Gastrocnemius medialis (tissue), 4 donors: ENCODE measurements around the gene RBM17.

ENCODE experiments used
- CTCF ChIP-seq, 5 experiments: fragments of 450-650 bp in 3 of 5; fragments of 200-600 bp in 2 of 5; sonication (generic) in 2 of 5; IDR thresholded peaks in 4 of 5; conservative IDR thresholded peaks in 1 of 5; 1 replicate in 4 of 5; 2 replicates in 1 of 5; pipeline ENCODE4 v1.5.1; 2016 to 2019; ENCODE audit warnings: antibody characterized with exemption in 5 of 5, mild to moderate bottlenecking in 3 of 5, moderate library complexity in 3 of 5
- POLR2A ChIP-seq, 2 donors: fragments of 450-650 bp; IDR thresholded peaks; one replicate each; pipeline ENCODE4 v1.6.1; 2017; ENCODE audit warnings: antibody characterized with exemption in 2 of 2, mild to moderate bottlenecking in 2 of 2, moderate library complexity in 2 of 2

GRCh38 chr10:6071181-6072175 lies 17.4 kb upstream of the RBM17 start:
- no peak for TF ChIP-seq CTCF (IDR thresholded peaks at IDR 0.05 in 4 of 5, conservative IDR thresholded peaks at IDR 0.05 in 1 of 5)
- TF ChIP-seq POLR2A (IDR thresholded peaks at IDR 0.05): no peak
